ENCODE data around the gene BTBD2. TPM values are rescaled to one million over a fixed set of nuclear protein-coding genes. Genes with fewer than 3 reads are reported as not detected.

Gene BTBD2
- polyA plus RNA-seq, 1 donor (not counting 4 experiments of a cell fraction or from before 2014, with no cell fraction given) = 22.3 TPM

DNA sequence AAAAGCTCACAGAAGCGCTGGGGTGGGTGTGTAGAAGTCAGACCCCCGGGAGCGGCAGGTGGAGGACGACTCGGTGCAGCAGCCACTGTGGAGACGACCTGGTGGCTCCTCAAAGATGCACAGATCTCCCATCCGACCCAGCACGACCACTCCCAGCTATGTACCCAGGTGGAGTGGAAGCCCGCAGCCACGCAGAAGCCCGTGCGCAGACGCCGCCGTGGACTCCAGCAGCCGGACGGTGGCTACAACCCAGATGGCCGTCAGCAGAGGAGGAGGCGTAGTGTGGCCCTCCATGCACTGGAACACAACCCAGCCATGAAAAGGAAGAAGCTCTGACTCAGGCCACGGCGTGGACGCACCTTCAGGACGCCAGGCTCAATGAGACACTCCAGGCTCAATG lies 52.8 kb downstream of the BTBD2 start:
- TF ChIP-seq EZH2 (IDR thresholded peaks at IDR 0.05; ENCODE audit: low read length) = no peak
- TF ChIP-seq, protein P1, sequence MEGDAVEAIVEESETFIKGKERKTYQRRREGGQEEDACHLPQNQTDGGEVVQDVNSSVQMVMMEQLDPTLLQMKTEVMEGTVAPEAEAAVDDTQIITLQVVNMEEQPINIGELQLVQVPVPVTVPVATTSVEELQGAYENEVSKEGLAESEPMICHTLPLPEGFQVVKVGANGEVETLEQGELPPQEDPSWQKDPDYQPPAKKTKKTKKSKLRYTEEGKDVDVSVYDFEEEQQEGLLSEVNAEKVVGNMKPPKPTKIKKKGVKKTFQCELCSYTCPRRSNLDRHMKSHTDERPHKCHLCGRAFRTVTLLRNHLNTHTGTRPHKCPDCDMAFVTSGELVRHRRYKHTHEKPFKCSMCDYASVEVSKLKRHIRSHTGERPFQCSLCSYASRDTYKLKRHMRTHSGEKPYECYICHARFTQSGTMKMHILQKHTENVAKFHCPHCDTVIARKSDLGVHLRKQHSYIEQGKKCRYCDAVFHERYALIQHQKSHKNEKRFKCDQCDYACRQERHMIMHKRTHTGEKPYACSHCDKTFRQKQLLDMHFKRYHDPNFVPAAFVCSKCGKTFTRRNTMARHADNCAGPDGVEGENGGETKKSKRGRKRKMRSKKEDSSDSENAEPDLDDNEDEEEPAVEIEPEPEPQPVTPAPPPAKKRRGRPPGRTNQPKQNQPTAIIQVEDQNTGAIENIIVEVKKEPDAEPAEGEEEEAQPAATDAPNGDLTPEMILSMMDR (optimal IDR thresholded peaks at IDR 0.05 in 1 of 3, IDR thresholded peaks at IDR 0.05 in 1 of 3, conservative IDR thresholded peaks at IDR 0.05 in 1 of 3; ENCODE audit: extremely low read depth in 1 of 3, insufficient read depth in 2 of 3, low read length in 3 of 3) = no peak
- Histone ChIP-seq H3K4me1 (ENCODE audit: control insufficient read depth, extremely low read depth, insufficient read depth, low read length) (no peaks in the 10 kb centered on the region), H3K79me2 (ENCODE audit: control insufficient read depth, insufficient read depth, low read length) (peaks cover 47% of the 10 kb centered on the region), H3K4me3 (ENCODE audit: control insufficient read depth in 2 of 3, extremely low read depth in 1 of 3, insufficient read depth in 2 of 3, low read depth in 1 of 3, low read length in 3 of 3) (no peak overlapping the region), H3K4me2 (ENCODE audit: control insufficient read depth, extremely low read depth, insufficient read depth, low read depth, low read length) (no peak overlapping the region), H2AFZ (ENCODE audit: control insufficient read depth, low read length) (no peak overlapping the region), H3K27ac (ENCODE audit: control insufficient read depth, insufficient read depth, low read length) (no peak overlapping the region), H3K27me3 (ENCODE audit: control insufficient read depth, extremely low read depth, insufficient read depth, low read length) (no peaks in the 10 kb centered on the region), H3K9me3 (ENCODE audit: control insufficient read depth, low read depth, low read length) (no peaks in the 10 kb centered on the region), H4K20me1 (ENCODE audit: control insufficient read depth, extremely low read depth, insufficient read depth, low read length) (peaks cover 5% of the 10 kb centered on the region), H3K9ac (ENCODE audit: control insufficient read depth, extremely low read depth, insufficient read depth, low read length) (no peak overlapping the region), H3K9me1 (ENCODE audit: control insufficient read depth, extremely low read depth, insufficient read depth, low read length) (peaks cover 3% of the 10 kb centered on the region), H3K36me3 (ENCODE audit: control insufficient read depth in 2 of 2, extremely low read depth in 1 of 2, insufficient read depth in 2 of 2, low read length in 2 of 2) (peaks cover 0 to 10% of the 10 kb centered on the region in 2 experiments)
- dilution Hi-C loops (cut with MboI; ENCODE audit: extremely low pct_ligation_motif_present, low sequenced_read_pairs) = no loop called here
- FAIRE-seq (no peak), DNase-seq (ENCODE audit: low read depth, low spot score) (no peak)

DNA sequence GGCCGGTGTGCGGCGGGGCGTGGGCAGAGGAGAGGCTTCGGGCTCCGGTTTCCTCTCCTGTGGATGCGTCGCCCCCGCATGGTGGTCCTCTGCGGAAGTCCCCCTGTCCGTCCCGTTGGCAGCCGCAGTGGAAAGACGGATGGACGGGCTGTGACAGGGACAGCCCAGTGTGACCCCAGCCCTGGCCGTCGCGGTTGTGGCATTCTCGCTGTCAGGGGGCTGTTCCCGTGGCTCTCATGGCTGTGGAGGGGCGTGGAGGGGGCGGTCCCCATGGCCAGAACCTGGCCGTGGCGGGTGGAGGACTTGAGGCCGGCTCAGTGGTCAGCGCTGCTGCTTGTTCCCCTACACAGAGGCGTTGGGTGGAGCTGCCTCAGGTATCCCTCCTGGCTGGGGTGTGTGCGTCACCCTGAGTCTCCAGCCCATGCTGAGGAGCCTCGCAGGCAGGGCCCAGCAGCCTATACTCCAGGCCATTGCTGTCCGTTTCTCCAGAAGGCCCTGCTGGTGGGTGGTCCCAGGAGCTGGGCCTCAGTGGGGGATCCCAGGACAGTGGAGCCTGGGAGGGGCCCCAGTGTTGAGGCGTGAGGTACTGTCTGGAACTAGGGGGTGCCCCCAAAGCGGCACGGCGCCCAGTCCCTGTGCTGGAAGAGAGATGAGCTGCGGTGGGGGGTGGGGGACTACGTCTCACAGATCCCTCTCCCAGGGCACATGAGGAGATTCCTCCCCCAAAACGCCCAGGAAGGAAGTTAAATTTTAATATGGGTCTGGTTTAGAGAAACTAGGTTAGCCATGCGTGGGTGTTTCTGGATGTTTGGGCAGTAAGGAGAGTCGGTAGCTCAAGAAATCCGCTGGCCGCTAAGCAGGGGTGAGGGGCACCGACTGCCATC lies 54.3 kb downstream of the BTBD2 start:
- Histone ChIP-seq H4K20me1 (ENCODE audit: control insufficient read depth, extremely low read depth, insufficient read depth, low read length) (peaks cover 11% of the 10 kb centered on the region), H3K4me3 (ENCODE audit: control insufficient read depth in 2 of 3, extremely low read depth in 1 of 3, insufficient read depth in 2 of 3, low read depth in 1 of 3, low read length in 3 of 3) (no peak overlapping the region)
- no peak for FAIRE-seq

More for the DNA sequence above, 54.3 kb downstream of the BTBD2 start:
- Histone ChIP-seq H3K9me1 (ENCODE audit: control insufficient read depth, extremely low read depth, insufficient read depth, low read length) (peaks cover 3% of the 10 kb centered on the region), H3K79me2 (ENCODE audit: control insufficient read depth, insufficient read depth, low read length) (peaks cover 56% of the 10 kb centered on the region), H3K9ac (ENCODE audit: control insufficient read depth, extremely low read depth, insufficient read depth, low read length) (no peak overlapping the region), H3K9me3 (ENCODE audit: control insufficient read depth, low read depth, low read length) (no peaks in the 10 kb centered on the region), H3K4me2 (ENCODE audit: control insufficient read depth, extremely low read depth, insufficient read depth, low read depth, low read length) (no peak overlapping the region), H2AFZ (ENCODE audit: control insufficient read depth, low read length) (no peak overlapping the region), H3K27ac (ENCODE audit: control insufficient read depth, insufficient read depth, low read length) (no peak overlapping the region), H3K27me3 (ENCODE audit: control insufficient read depth, extremely low read depth, insufficient read depth, low read length) (no peaks in the 10 kb centered on the region), H3K36me3 (ENCODE audit: control insufficient read depth in 2 of 2, extremely low read depth in 1 of 2, insufficient read depth in 2 of 2, low read length in 2 of 2) (peaks cover 4 to 7% of the 10 kb centered on the region in 2 experiments), H3K4me1 (ENCODE audit: control insufficient read depth, extremely low read depth, insufficient read depth, low read length) (no peaks in the 10 kb centered on the region)
- no peak for DNase-seq (ENCODE audit: low read depth, low spot score)
- no peak for TF ChIP-seq EZH2 (IDR thresholded peaks at IDR 0.05; ENCODE audit: low read length)
- TF ChIP-seq, protein P1 (optimal IDR thresholded peaks at IDR 0.05 in 1 of 3, IDR thresholded peaks at IDR 0.05 in 1 of 3, conservative IDR thresholded peaks at IDR 0.05 in 1 of 3; ENCODE audit: extremely low read depth in 1 of 3, insufficient read depth in 2 of 3, low read length in 3 of 3) = no peak
- dilution Hi-C loops (cut with MboI; ENCODE audit: extremely low pct_ligation_motif_present, low sequenced_read_pairs) = no loop called here
